ENCODE measurements around the gene BCL11A. TPM values are rescaled to one million over a fixed set of nuclear protein-coding genes. Genes with fewer than 3 reads are reported as not detected.

BCL11A gene
- total RNA-seq, 2 donors from 2014 or later, result 2.5 to 9.2 TPM

DNA sequence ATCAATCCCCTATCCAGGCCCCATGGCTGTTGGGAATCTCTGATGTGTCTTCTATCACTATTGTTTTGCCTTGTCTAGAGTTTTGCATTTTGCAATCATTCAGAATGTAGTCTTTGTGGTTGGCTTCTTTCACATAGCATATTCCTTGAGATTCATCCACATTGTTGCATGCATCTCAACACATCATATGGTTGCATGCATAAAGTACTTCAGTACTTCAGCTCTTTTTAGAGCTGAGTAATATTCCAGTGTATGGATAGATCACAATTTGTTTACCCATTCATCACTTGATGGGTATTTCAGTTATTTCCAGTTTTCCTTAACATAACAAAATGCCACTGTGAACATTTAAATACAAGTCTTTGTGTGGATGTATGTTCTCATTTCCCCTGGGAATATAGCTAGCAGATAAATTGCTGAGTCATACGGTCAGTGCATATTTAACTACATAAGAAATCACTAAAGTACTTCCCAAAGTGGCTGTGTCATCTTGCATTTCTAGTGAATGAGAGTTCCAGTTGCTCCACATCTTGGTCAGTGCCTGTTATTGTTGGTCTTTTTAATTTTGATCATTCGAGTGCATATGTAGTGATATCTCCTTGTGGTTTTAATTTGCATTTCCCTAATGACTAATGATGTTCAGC is 138.8 kb downstream of the BCL11A start:
- H3K4me3 Mint-ChIP-seq, result no peak overlapping the region
- no peak for DNase-seq
- no peaks in the 10 kb centered on the region for H3K36me3 Mint-ChIP-seq (ENCODE audit: low read depth)
- H3K4me1 Mint-ChIP-seq, result no peaks in the 10 kb centered on the region
- peaks cover 19% of the 10 kb centered on the region for H3K27me3 Mint-ChIP-seq
- H3K9me3 ChIP-seq (ENCODE audit: control insufficient read depth, low read length, poor library complexity, severe bottlenecking), result no peaks in the 10 kb centered on the region
- ATAC-seq, result no peak
- no peak overlapping the region for H3K27ac Mint-ChIP-seq

DNA sequence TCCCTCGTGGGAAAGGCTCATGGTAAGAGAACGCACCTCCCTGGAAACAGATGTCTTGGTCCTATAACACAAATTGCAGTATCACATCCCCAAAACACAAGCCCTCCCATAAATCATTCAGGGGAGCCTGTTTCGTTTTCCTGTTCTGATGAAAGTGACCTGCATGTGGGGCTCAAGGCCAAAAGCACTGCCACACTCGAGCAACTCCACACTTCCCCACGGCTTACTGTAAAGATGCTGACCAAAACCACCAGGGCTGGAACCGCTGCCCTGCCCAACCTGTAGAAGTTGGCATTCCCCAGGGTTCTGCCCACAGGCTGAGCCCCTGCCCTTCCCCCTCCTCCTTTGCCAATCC is 139.7 kb downstream of the BCL11A start:
- no peaks in the 10 kb centered on the region for H3K4me1 Mint-ChIP-seq
- no peaks in the 10 kb centered on the region for H3K36me3 Mint-ChIP-seq (ENCODE audit: low read depth)
- H3K4me3 Mint-ChIP-seq, result no peak overlapping the region
- H3K27ac Mint-ChIP-seq, result no peak overlapping the region
- no peaks in the 10 kb centered on the region for H3K9me3 ChIP-seq (ENCODE audit: control insufficient read depth, low read length, poor library complexity, severe bottlenecking)
- ATAC-seq (peak; percentile 39), DNase-seq (no peak)
- H3K27me3 Mint-ChIP-seq, result peaks cover 21% of the 10 kb centered on the region

DNA sequence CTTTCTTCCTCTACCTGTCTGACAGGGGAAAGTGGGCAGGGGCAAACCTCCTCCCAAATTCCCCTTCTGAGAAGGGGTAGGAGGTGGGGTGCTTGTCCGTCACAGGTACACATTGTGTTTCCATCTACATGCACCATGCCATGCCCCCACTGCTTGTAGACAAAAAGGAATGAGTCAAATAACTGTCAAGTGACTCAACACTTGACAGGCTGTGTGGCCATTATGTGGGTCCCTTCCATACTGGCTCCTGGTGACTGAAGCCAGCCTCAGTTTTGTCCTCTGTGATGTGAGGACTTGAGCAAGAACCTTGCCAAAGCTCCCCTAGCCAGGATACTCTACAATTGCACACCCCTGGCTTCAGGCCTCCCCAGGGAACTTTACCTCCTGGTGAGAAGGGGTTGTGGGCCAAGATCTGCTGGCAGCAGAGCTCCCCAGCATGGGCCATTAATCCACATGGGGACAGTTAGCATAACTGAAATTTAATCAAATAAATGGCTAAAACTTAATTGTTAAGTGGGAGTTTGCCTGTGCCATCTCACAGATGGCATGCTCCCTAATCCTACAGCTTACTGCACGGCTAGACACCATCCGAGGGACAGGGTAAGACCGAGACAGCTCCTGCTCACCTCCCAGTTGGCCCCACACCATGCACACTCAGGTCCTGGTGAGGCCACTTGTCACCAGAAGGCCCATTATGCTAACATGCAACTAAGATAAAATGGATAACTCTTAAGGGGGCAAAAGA is 140.2 kb downstream of the BCL11A start:
- ATAC-seq (peak; percentile 8), DNase-seq (no peak)
- no peaks in the 10 kb centered on the region for H3K9me3 ChIP-seq (ENCODE audit: control insufficient read depth, low read length, poor library complexity, severe bottlenecking)
- H3K4me3 Mint-ChIP-seq, result no peak overlapping the region
- H3K36me3 Mint-ChIP-seq (ENCODE audit: low read depth), result no peaks in the 10 kb centered on the region
- H3K27ac Mint-ChIP-seq, result no peak overlapping the region
- H3K4me1 Mint-ChIP-seq, result no peaks in the 10 kb centered on the region
- H3K27me3 Mint-ChIP-seq, result peaks cover 23% of the 10 kb centered on the region

DNA sequence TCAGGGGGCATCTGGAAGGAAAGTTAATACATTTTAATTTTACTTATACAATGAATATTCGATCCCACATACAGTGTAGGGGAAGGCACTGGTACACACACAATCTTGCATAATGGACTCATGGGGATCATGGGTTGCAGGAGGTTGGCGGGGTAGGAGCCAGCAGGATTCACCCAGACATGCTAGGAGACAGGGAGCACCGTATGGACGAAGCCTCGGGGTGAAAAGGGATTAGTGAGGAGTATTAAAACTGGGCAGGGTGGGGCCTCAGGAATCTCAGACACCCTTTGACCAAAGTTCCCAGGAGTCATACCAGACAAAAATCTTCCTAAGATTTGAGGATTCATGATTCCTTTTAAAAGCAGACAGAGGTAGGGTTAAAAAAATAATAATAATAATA is 140.8 kb downstream of the BCL11A start:
- peaks cover 24% of the 10 kb centered on the region for H3K27me3 Mint-ChIP-seq
- no peak overlapping the region for H3K4me3 Mint-ChIP-seq
- no peaks in the 10 kb centered on the region for H3K36me3 Mint-ChIP-seq (ENCODE audit: low read depth)
- no peaks in the 10 kb centered on the region for H3K9me3 ChIP-seq (ENCODE audit: control insufficient read depth, low read length, poor library complexity, severe bottlenecking)
- DNase-seq, result no peak
- H3K27ac Mint-ChIP-seq, result no peak overlapping the region
- no peaks in the 10 kb centered on the region for H3K4me1 Mint-ChIP-seq
- ATAC-seq, result no peak

DNA sequence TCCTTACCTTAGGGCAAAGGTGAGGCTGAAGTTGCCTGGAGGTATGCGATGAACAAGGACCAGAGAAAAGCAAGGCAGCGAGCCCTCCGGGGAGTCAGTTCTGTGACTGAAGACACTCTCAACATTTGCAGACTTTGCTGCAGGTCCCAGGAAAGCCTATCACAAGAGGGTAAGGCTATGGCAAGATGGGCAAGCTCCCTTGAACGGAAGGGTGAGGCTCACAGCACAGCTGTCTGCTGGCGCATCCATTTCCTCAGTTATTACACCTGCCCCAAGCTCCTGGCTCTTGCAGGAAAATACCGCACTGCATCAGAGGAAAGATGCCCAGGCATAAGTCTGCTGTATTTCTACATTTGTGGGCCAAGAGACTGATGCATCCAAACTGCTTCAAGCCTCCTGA is 141.4 kb downstream of the BCL11A start:
- H3K4me1 Mint-ChIP-seq, result no peaks in the 10 kb centered on the region
- no peaks in the 10 kb centered on the region for H3K36me3 Mint-ChIP-seq (ENCODE audit: low read depth)
- no peaks in the 10 kb centered on the region for H3K9me3 ChIP-seq (ENCODE audit: control insufficient read depth, low read length, poor library complexity, severe bottlenecking)
- DNase-seq (no peak), ATAC-seq (no peak)
- H3K4me3 Mint-ChIP-seq, result no peak overlapping the region
- H3K27ac Mint-ChIP-seq, result no peak overlapping the region
- H3K27me3 Mint-ChIP-seq, result peaks cover 30% of the 10 kb centered on the region

DNA sequence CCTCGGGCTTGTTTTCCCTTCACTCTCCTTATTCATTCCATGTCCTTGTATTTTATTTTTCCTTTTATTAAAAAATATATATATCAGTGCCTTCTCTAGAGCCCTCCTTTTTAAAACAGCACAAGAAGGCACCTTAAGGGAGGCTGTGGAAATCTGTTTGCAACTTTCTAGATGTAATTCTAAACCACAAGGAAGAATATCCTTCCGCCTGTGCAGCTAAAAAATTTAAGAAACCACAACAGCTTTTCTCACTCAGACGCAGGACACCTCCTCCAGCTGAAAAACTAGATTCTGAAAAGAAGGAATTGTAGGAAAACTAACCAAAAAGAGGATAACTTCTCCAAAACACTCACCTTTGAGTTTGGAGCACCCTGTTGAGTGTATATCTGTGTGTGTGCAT is 142.2 kb downstream of the BCL11A start:
- H3K27me3 Mint-ChIP-seq, result peaks cover 35% of the 10 kb centered on the region
- no peak overlapping the region for H3K4me3 Mint-ChIP-seq
- no peaks in the 10 kb centered on the region for H3K4me1 Mint-ChIP-seq
- H3K9me3 ChIP-seq (ENCODE audit: control insufficient read depth, low read length, poor library complexity, severe bottlenecking), result no peaks in the 10 kb centered on the region
- no peaks in the 10 kb centered on the region for H3K36me3 Mint-ChIP-seq (ENCODE audit: low read depth)
- ATAC-seq (no peak), DNase-seq (no peak)
- no peak overlapping the region for H3K27ac Mint-ChIP-seq

DNA sequence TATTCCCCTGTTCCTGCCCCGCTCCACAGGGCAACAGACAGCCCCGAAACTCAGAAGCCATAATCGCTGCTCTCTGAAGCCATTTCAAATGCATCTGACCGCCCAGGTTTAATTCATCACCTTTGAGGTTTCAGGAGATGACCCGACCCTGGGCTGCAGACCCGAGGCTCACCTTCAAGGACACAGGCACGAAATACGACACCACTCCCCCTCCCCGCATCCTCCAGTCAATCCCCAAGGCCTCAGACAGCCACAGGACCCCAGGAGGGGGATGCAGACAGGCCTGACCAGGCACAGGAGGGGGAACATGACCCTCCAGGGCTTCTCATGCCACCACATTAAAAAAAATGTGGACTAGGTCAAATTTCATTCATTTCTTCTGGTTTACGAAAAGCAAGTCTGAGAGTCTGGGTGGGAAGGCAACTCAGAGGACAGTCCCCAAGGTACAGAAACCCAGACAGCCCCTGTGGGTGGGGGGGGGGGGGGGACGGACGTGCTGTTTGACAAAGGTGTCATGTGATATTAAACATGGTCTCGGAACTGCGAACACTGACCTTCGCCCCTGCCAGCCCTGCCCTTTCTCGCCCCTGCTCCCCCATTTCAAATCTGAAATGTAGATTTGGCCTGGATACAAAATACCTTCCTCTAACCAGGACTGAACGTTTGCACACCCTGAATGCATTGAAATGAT is 142.9 kb downstream of the BCL11A start:
- Mint-ChIP-seq H3K4me1 (no peaks in the 10 kb centered on the region), H3K4me3 (no peak overlapping the region), H3K27me3 (peaks cover 38% of the 10 kb centered on the region), H3K36me3 (ENCODE audit: low read depth) (no peaks in the 10 kb centered on the region), H3K27ac (no peak overlapping the region)
- DNase-seq, result no peak
- H3K9me3 ChIP-seq (ENCODE audit: control insufficient read depth, low read length, poor library complexity, severe bottlenecking), result no peaks in the 10 kb centered on the region
- ATAC-seq, result no peak

DNA sequence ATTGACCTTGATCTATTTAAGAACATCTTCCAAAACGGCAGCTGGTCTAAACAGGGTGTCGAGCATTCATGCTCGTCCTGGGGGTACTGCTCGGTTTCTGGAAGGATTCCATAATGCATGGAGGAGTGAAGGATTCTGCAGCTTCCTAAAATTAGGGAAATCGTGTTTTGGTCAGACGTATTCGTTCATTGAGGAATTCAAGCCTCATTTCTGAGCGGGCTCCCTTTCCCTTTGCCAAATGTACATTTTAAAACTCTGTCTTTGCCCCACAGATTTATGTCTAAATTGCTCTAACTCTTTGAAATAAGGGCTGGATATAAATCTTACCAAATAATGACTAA is 144.0 kb downstream of the BCL11A start:
- ATAC-seq, result no peak
- Mint-ChIP-seq H3K27ac (no peak overlapping the region), H3K27me3 (peaks cover 44% of the 10 kb centered on the region), H3K4me3 (no peak overlapping the region), H3K36me3 (ENCODE audit: low read depth) (no peaks in the 10 kb centered on the region), H3K4me1 (no peaks in the 10 kb centered on the region)
- no peak for DNase-seq
- H3K9me3 ChIP-seq (ENCODE audit: control insufficient read depth, low read length, poor library complexity, severe bottlenecking), result no peaks in the 10 kb centered on the region

DNA sequence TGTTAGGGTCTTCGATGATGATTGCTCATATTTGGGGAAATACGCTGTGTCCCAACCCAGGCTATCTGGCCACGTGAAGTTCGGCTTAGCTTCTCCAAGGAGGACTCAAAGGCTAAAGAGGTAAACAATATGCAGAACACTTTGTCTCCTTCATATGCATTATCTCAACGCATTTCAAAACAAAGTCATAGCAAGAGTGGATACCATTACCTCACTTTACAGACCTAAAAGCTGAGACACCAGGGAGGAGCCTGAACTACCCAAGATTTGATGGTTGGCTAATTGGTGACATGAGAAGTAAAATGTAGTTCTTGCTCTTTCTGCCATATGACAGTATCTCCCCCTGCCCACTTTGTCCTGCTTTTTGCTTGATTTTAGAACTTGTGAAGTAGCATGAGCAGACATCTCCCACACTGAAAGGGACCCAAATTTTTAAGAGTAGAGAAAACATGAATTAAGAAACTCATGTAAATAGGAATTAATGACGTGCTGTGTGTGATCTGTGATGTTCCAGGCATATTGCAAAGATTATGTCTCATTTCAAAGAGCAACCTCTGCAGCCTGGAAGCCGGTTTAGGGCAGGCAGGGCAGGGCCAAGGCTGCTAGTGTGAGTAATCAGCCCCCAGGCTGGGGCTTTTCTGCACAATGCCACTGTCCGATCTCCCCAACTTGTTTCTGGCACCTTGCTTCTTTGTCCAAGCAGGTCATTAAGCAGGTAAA is 144.5 kb downstream of the BCL11A start:
- Mint-ChIP-seq H3K4me1 (no peaks in the 10 kb centered on the region), H3K4me3 (no peak overlapping the region), H3K36me3 (ENCODE audit: low read depth) (no peaks in the 10 kb centered on the region), H3K27me3 (peaks cover 44% of the 10 kb centered on the region), H3K27ac (no peak overlapping the region)
- no peak for DNase-seq
- H3K9me3 ChIP-seq (ENCODE audit: control insufficient read depth, low read length, poor library complexity, severe bottlenecking), result no peaks in the 10 kb centered on the region
- ATAC-seq, result no peak

DNA sequence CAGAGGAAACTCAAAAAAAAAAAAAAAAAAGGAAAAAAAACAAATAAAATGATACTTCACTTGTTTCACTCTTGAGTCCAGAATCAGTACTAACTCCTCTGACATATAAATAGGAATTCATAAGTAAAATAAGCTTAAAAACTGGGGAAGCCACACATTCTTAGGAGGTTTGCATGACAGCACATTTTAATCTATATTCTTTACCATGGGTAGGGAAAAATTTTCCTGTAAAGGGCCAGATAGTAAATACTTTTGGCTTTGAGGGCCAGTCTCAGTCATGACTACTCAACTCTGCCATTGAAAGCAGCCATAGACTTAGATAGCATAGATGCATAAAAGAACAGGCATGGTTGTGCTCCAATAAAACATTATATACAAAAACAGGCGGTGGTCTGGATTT is 145.2 kb downstream of the BCL11A start:
- Mint-ChIP-seq H3K4me3 (no peak overlapping the region), H3K27ac (no peak overlapping the region), H3K36me3 (ENCODE audit: low read depth) (no peaks in the 10 kb centered on the region), H3K27me3 (peaks cover 44% of the 10 kb centered on the region), H3K4me1 (no peaks in the 10 kb centered on the region)
- DNase-seq (no peak), ATAC-seq (no peak)
- no peaks in the 10 kb centered on the region for H3K9me3 ChIP-seq (ENCODE audit: control insufficient read depth, low read length, poor library complexity, severe bottlenecking)

DNA sequence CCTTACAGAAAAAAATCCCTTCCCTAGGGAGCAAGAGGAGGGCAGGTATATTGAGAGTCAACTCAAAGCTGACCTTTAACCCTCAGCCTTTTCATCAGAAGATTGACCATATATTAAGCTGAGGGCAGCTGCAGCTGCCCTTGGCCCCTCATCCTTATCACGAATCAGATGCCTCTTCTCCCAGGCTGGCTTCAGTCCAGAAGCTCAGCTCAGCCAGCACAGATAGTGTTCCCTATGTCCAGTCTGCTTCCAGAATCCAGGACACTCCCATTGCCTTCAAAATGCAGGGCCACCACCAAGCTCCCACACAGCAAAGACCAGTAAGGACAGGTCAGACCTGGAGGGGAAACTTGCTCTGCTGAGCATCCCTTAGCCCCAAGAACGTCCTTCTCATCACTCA is 146.1 kb downstream of the BCL11A start:
- Mint-ChIP-seq H3K27ac (no peak overlapping the region), H3K4me1 (no peaks in the 10 kb centered on the region), H3K36me3 (ENCODE audit: low read depth) (no peaks in the 10 kb centered on the region), H3K27me3 (peaks cover 44% of the 10 kb centered on the region), H3K4me3 (no peak overlapping the region)
- H3K9me3 ChIP-seq (ENCODE audit: control insufficient read depth, low read length, poor library complexity, severe bottlenecking), result no peaks in the 10 kb centered on the region
- DNase-seq, result no peak
- ATAC-seq, result no peak

DNA sequence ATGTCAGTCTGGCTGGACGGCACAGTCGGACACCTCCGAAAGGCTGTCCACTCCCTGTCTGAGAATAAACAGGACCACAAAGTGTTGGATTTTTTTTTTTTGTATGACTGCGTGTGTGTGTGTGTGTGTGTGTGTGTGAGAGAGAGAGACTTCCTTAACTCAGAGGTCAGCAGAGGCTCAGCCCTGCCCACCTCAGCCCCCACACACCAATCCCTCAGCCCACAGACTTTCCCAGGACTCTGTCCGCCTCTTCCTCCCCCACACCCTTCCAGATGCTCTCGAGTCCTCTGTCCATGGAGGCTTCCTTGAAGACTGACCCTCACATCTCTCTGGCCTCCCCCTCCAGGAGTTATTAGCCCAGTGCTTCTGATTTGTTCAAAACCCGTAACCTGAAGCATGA is 147.3 kb downstream of the BCL11A start:
- Mint-ChIP-seq H3K27me3 (peaks cover 41% of the 10 kb centered on the region), H3K4me1 (no peaks in the 10 kb centered on the region), H3K27ac (no peak overlapping the region), H3K4me3 (no peak overlapping the region), H3K36me3 (ENCODE audit: low read depth) (no peaks in the 10 kb centered on the region)
- no peak for DNase-seq
- no peak for ATAC-seq
- no peaks in the 10 kb centered on the region for H3K9me3 ChIP-seq (ENCODE audit: control insufficient read depth, low read length, poor library complexity, severe bottlenecking)

DNA sequence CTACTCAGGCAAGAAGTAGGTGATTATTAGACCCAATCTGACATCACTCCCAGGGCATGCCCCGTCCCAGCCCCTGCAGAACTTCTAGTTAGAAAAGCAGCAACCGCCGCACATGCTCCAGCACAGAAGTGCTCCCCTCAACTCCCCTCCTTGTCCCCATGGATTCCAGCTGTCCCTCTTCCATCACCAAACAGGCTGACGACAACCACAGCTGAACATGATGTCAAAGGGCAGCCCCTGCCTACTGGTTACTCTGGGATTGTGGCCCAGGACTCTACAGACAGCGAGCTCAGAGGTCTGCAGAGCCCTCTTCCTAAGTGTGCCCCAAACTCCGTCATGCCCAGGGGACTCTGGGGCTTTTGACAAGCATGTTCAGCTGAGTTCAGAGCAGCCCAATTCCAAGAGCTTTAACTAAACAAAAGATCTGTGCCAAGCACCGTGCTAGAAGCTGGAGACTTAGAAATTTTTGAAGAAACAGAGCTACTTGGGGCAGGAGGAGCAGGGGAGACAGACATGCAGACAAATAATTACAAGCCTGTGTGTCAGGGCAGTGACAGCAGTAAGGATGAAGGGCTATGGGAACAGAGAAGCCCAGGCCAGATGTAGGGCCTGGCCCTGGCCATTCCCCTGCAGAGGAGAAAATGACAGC is 148.1 kb downstream of the BCL11A start:
- ATAC-seq (no peak), DNase-seq (no peak)
- Mint-ChIP-seq H3K4me1 (no peaks in the 10 kb centered on the region), H3K36me3 (ENCODE audit: low read depth) (no peaks in the 10 kb centered on the region), H3K27me3 (peaks cover 44% of the 10 kb centered on the region), H3K4me3 (no peak overlapping the region), H3K27ac (no peak overlapping the region)
- H3K9me3 ChIP-seq (ENCODE audit: control insufficient read depth, low read length, poor library complexity, severe bottlenecking), result no peaks in the 10 kb centered on the region

Measured in T-helper 17 cell (primary cell).